HG03378 (cell line): ENCODE results near the gene APC2.
"Not testable (repeated sequence)": the region's sequence is repeated elsewhere in the genome, so short reads cannot be mapped to it uniquely, and the experiment has no call there.

Source experiments
- ATAC-seq: cut with Tn5 transposase; IDR thresholded peaks from one replicate; pipeline ENCODE4 v1.9.1; 2021; ENCODE audit warnings: mild to moderate bottlenecking, moderate library complexity; ENCODE audit not compliant: unreplicated experiment

Gene APC2

GRCh38 chr19:1412323-1412923, 37.5 kb upstream of the APC2 start:
- no peak for ATAC-seq

- ATAC-seq, result no peak
Measured at GRCh38 chr19:1412995-1413800, 36.7 kb upstream of the APC2 start.

GRCh38 chr19:1416014-1416841, 33.7 kb upstream of the APC2 start:
- ATAC-seq, result no peak

- ATAC-seq, result no peak
Measured at GRCh38 chr19:1417145-1417544, 32.8 kb upstream of the APC2 start.

GRCh38 chr19:1417681-1418495, 32.0 kb upstream of the APC2 start:
- no peak for ATAC-seq

- no peak for ATAC-seq
Measured at GRCh38 chr19:1418496-1418775, 31.5 kb upstream of the APC2 start.

GRCh38 chr19:1418951-1419738, 30.8 kb upstream of the APC2 start:
- ATAC-seq, result no peak

GRCh38 chr19:1420085-1420484, 29.8 kb upstream of the APC2 start:
- not testable (repeated sequence) for ATAC-seq

GRCh38 chr19:1420590-1420989, 29.3 kb upstream of the APC2 start:
- ATAC-seq, result no peak

GRCh38 chr19:1421218-1421957, 28.5 kb upstream of the APC2 start:
- no peak for ATAC-seq

- no peak for ATAC-seq
Measured at GRCh38 chr19:1421958-1422305, 28.0 kb upstream of the APC2 start.

GRCh38 chr19:1422360-1422759, 27.6 kb upstream of the APC2 start:
- ATAC-seq, result no peak

- ATAC-seq, result no peak
Measured at GRCh38 chr19:1422943-1423342, 27.0 kb upstream of the APC2 start.

GRCh38 chr19:1423436-1424191, 26.3 kb upstream of the APC2 start:
- no peak for ATAC-seq

GRCh38 chr19:1424192-1424955, 25.5 kb upstream of the APC2 start:
- no peak for ATAC-seq

- no peak for ATAC-seq
Measured at GRCh38 chr19:1425102-1425837, 24.7 kb upstream of the APC2 start.

GRCh38 chr19:1425902-1426301, 24.0 kb upstream of the APC2 start:
- no peak for ATAC-seq

- no peak for ATAC-seq
Measured at GRCh38 chr19:1426736-1427135, 23.2 kb upstream of the APC2 start.
